Measurements from ENCODE around the gene RELL2.

The RELL2 gene

DNA sequence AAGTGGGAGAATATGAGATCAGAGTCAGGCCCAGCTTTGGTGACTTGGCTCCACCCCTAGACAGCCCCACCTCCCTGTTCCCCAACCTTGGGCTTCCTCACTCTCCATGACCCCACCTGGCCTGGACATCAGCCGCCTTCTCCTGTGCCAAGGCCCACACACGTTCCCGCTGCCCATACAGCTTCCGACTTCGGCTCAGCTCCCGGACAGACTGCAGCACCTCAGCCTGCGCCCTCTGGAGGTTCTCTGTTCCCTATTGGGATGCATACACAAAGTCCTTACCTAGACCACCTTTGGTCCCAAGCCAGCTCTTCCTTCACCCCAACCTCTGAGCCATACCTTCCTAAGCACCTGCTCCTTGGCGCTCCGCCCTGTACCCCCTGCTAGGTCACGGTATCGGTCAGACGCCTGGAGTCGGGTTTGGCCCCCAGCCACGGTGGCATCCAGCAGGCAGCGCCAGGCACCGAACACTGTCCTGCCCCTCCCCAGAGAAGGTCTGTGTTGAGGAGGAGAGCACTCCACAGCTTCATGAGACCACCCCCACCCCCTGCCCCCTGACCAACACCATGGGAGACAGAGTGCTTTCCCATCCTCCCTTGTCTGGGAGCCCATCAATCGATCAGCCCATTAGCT lies 12.4 kb downstream of the RELL2 start:
- POLR2A ChIA-PET: interaction anchor here (1.0 to 1.2 kb wide), 2 partner anchors 12 to 274 kb away, joined by 3 to 5 read pairs; partner anchors contain the start of genes DELE1, HDAC3 and RELL2
- TF ChIP-seq, protein P1, sequence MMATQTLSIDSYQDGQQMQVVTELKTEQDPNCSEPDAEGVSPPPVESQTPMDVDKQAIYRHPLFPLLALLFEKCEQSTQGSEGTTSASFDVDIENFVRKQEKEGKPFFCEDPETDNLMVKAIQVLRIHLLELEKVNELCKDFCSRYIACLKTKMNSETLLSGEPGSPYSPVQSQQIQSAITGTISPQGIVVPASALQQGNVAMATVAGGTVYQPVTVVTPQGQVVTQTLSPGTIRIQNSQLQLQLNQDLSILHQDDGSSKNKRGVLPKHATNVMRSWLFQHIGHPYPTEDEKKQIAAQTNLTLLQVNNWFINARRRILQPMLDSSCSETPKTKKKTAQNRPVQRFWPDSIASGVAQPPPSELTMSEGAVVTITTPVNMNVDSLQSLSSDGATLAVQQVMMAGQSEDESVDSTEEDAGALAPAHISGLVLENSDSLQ (IDR thresholded peaks at IDR 0.05): no peak
- no peak for TF ChIP-seq SUZ12 (IDR thresholded peaks at IDR 0.05)
- TF ChIP-seq SP1 (IDR thresholded peaks at IDR 0.05): no peak
- TF ChIP-seq ZNF384 (IDR thresholded peaks at IDR 0.05): no peak
- no peak for TF ChIP-seq ARNT (IDR thresholded peaks at IDR 0.05)
- TF ChIP-seq CTBP1 (IDR thresholded peaks at IDR 0.05; ENCODE audit: borderline replicate concordance): no peak
- TF ChIP-seq HDGF (IDR thresholded peaks at IDR 0.05; ENCODE audit: borderline replicate concordance): no peak
- no peak for TF ChIP-seq TARDBP (IDR thresholded peaks at IDR 0.05)
- TF ChIP-seq FOXK2 (IDR thresholded peaks at IDR 0.05): no peak
- TF ChIP-seq FOXM1 (IDR thresholded peaks at IDR 0.05; ENCODE audit: borderline replicate concordance): no peak
- DNase-seq (ENCODE audit: extremely low spot score): no peak
- CTCF ChIA-PET: no interaction called here

DNA sequence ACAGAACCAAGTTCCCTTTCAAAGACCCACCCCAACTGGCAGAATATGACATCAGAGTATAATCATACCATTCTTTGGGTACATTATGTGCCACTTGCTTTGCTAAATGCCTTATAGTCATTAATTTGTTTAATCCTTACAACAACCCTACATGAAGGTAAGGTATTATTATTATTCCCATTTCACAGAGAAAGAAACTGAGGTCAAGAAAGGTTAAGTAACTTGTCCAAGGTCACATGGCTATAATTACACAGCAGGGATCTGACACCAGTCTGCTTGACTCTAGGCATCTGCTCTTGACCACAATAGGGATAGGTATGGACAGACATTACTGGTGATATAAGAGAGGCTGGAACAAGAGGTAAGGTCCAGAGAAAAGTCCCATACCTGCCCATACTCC lies 13.2 kb downstream of the RELL2 start:
- no peak for DNase-seq (ENCODE audit: extremely low spot score)
- CTCF ChIA-PET: no interaction called here
- POLR2A ChIA-PET: interaction anchor here (1.2 kb wide), 1 partner anchor 13 kb away, joined by 5 read pairs; the partner anchor contains the start of genes HDAC3 and RELL2
- no peak for TF ChIP-seq CTBP1 (IDR thresholded peaks at IDR 0.05; ENCODE audit: borderline replicate concordance)
- no peak for TF ChIP-seq SUZ12 (IDR thresholded peaks at IDR 0.05)

DNA sequence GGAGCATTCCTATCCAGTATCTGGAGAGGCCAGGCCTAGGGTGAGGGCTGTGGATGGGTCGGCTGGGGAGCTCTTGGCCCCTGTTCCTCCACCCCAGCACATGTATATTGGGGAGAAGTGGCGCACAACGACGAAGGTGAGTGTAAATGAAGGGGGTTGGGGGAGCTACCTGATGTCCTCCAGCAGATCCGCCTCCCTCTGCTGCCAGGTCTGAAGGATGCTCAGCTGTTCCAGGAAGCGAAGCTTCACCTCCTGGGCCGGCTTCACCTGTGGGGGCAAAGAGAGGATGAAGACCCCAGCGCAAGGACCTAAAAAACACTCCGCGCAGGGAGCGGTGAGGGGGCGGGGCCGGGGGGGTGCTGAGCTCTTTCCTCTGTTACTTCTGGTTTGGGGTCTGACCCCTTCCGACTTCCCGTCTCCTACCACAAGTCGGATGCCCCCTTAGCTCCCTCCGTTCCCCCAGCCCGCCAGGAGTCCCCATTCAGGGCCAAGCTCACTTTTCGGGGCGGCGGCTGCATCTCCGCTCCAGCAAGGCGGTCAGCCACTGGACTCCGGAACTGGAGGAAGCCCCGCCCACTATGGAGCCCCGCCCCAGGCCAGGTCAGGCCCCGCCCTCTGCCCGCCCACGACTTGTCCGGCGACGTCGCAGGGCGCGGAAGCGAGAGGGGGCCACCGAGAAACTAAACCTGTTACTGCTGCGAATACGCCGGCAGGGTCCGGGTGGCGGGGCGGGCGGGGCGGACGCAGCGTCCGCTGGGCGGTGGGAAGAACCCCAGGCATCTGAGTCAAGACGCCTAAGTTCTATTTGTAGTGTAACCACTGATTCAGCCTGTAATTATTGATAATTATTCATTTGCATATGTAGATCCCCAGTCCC lies 14.3 kb downstream of the RELL2 start, which contains the start of gene FCHSD1:
FCHSD1 (minus strand) TSS at position 568 of the 877 bp plus-strand sequence; CDS start at position 518, 50 bp downstream.
- CTCF ChIA-PET: interaction anchor here (0.9 to 1.0 kb wide), 2 partner anchors 10 to 14 kb away, joined by 3 read pairs; no protein-coding TSS in a partner anchor
- TF ChIP-seq TARDBP (IDR thresholded peaks at IDR 0.05): no peak
- TF ChIP-seq FOXA1 (IDR thresholded peaks at IDR 0.05): no peak
- no peak for TF ChIP-seq L3MBTL2 (conservative IDR thresholded peaks at IDR 0.05)
- TF ChIP-seq ZNF384 (IDR thresholded peaks at IDR 0.05): no peak
- TF ChIP-seq SP1 (IDR thresholded peaks at IDR 0.05): no peak
- no peak for TF ChIP-seq FOXM1 (IDR thresholded peaks at IDR 0.05; ENCODE audit: borderline replicate concordance)
- POLR2A ChIA-PET: interaction anchor here (0.6 to 2.4 kb wide), 5 partner anchors 8 to 43 kb away, joined by 3 to 25 read pairs (median 5); partner anchors contain the start of genes HDAC3 and RELL2
- DNase-seq (ENCODE audit: extremely low spot score): peak; percentile 98

DNA sequence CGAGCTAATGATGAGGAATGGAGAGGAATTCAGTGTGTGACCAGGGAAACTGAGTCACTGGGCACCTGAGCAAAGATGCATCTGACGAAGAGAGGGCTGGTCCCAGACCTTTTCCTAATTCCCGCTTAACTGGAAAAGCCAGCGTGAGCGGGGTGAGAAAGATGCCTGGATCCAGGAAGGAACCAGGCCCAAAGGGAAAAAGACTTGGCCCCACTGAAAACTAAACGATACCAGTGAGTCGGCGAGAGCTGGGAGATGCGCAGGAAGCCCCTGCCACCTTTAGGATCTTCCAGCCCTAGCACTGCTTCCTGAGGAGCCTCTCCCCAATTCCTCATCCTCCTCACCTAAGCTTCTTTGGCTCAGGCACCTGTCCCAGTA lies 14.9 kb downstream of the RELL2 start:
- TF ChIP-seq ELF4 (IDR thresholded peaks at IDR 0.05): no peak
- no peak for TF ChIP-seq FOXM1 (IDR thresholded peaks at IDR 0.05; ENCODE audit: borderline replicate concordance)
- no peak for TF ChIP-seq SUZ12 (IDR thresholded peaks at IDR 0.05)
- no peak for TF ChIP-seq FOXA1 (IDR thresholded peaks at IDR 0.05)
- CTCF ChIA-PET: interaction anchor here (0.7 kb wide), 1 partner anchor 56 kb away, joined by 3 read pairs; no protein-coding TSS in a partner anchor
- DNase-seq (ENCODE audit: extremely low spot score): no peak
- POLR2A ChIA-PET: interaction anchor here (1.1 to 2.4 kb wide), 2 partner anchors 9 to 15 kb away, joined by 5 to 25 read pairs; partner anchors contain the start of genes HDAC3 and RELL2

DNA sequence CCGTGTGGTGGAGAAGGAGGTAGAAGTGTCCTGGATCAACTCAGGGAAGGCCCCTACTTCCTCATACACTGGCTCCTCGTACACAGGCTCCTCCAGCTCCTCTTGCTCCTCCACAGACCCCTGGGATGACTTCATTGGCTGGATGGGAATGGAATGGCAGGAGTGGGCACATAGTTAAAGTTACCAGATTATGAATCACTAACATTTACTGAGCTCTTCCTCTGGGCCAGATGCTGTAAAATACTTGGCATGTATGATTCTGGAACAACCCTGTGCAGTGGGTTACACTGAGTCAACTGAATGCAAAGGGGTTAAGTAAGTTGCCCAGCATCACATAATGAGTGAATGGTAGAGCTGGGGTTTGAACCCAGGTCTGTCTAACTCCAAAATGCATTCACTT lies 17.5 kb downstream of the RELL2 start:
- POLR2A ChIA-PET: interaction anchor here (1.5 to 1.6 kb wide), 2 partner anchors 17 to 18 kb away, joined by 4 to 5 read pairs; partner anchors contain the start of gene RELL2
- CTCF ChIA-PET: interaction anchor here (1.0 kb wide), 1 partner anchor 11 kb away, joined by 3 read pairs; no protein-coding TSS in a partner anchor

DNA sequence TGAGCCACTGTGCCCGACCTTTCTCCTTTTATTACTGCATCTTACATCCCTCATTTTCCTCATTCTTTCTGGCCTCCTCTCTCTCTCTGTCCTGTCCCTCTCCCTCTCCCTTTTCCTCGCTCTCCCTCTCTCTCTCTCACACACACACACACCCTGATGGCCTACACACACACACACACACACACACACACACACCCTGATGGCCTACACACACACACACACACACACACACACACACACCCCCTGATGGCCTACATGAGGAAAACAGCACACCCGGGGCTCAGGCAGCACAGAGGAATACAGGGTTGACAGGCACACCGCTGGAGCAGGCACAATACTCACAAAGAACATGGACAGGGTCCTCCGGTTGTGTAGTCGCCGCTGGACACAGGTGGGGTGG lies 18.2 kb downstream of the RELL2 start:
- DNase-seq (ENCODE audit: extremely low spot score): no peak
- ChIA-PET POLR2A (no interaction called here), CTCF (no interaction called here)
- TF ChIP-seq ELF4 (IDR thresholded peaks at IDR 0.05) (no peak), FOXA1 (IDR thresholded peaks at IDR 0.05) (no peak), ZNF384 (IDR thresholded peaks at IDR 0.05) (no peak), ARNT (IDR thresholded peaks at IDR 0.05) (no peak), FOXM1 (IDR thresholded peaks at IDR 0.05; ENCODE audit: borderline replicate concordance) (no peak), L3MBTL2 (conservative IDR thresholded peaks at IDR 0.05) (no peak), SP1 (IDR thresholded peaks at IDR 0.05) (no peak), NFRKB (IDR thresholded peaks at IDR 0.05) (no peak), HDGF (IDR thresholded peaks at IDR 0.05; ENCODE audit: borderline replicate concordance) (no peak), BHLHE40 (IDR thresholded peaks at IDR 0.05; ENCODE audit: borderline replicate concordance) (no peak), CTBP1 (IDR thresholded peaks at IDR 0.05; ENCODE audit: borderline replicate concordance) (no peak), FOXK2 (IDR thresholded peaks at IDR 0.05) (no peak), SUZ12 (IDR thresholded peaks at IDR 0.05) (no peak)
- TF ChIP-seq, protein P1 (IDR thresholded peaks at IDR 0.05): no peak

More for the DNA sequence above, 17.5 kb downstream of the RELL2 start:
- no peak for DNase-seq (ENCODE audit: extremely low spot score)
- TF ChIP-seq FOXK2 (IDR thresholded peaks at IDR 0.05) (no peak), FOXM1 (IDR thresholded peaks at IDR 0.05; ENCODE audit: borderline replicate concordance) (no peak), ARNT (IDR thresholded peaks at IDR 0.05) (no peak), LEF1 (IDR thresholded peaks at IDR 0.05; ENCODE audit: borderline replicate concordance) (no peak), FOXA1 (IDR thresholded peaks at IDR 0.05) (no peak), CTBP1 (IDR thresholded peaks at IDR 0.05; ENCODE audit: borderline replicate concordance) (no peak), ELF4 (IDR thresholded peaks at IDR 0.05) (no peak), SUZ12 (IDR thresholded peaks at IDR 0.05) (no peak), HDGF (IDR thresholded peaks at IDR 0.05; ENCODE audit: borderline replicate concordance) (no peak), NFRKB (IDR thresholded peaks at IDR 0.05) (no peak)
